Upper lobe of left lung (tissue), 4 donors: Measurements from ENCODE around the gene FRY.

ENCODE experiments used
- EP300 ChIP-seq, 4 donors: sonication (generic); formaldehyde crosslinking; IDR thresholded peaks; one replicate each; pipeline ENCODE4 v1.5.1; 2017; ENCODE audit warnings: antibody characterized with exemption in 4 of 4, control low read depth in 2 of 4
- POLR2A ChIP-seq, 4 donors: fragments of 450-650 bp; IDR thresholded peaks; one replicate each; pipeline ENCODE4 v1.5.1; 2016 to 2017; ENCODE audit warnings: antibody characterized with exemption in 4 of 4, mild to moderate bottlenecking in 2 of 4
- POLR2AphosphoS5 ChIP-seq, 2 donors: sonication (generic); formaldehyde crosslinking; IDR thresholded peaks; one replicate each; pipeline ENCODE4 v1.5.1; 2017; ENCODE audit warnings: antibody characterized with exemption in 2 of 2
- TF ChIP-seq, protein P1 (sequence below), 6 experiments: fragments of 450-650 bp in 4 of 6; fragments of 200-600 bp in 2 of 6; sonication (generic) in 2 of 6; IDR thresholded peaks; one replicate each; pipeline ENCODE4 v1.5.1; 2016 to 2019; ENCODE audit warnings: antibody characterized with exemption in 6 of 6

- no peak for TF ChIP-seq POLR2A (IDR thresholded peaks at IDR 0.05)
- TF ChIP-seq, protein P1, sequence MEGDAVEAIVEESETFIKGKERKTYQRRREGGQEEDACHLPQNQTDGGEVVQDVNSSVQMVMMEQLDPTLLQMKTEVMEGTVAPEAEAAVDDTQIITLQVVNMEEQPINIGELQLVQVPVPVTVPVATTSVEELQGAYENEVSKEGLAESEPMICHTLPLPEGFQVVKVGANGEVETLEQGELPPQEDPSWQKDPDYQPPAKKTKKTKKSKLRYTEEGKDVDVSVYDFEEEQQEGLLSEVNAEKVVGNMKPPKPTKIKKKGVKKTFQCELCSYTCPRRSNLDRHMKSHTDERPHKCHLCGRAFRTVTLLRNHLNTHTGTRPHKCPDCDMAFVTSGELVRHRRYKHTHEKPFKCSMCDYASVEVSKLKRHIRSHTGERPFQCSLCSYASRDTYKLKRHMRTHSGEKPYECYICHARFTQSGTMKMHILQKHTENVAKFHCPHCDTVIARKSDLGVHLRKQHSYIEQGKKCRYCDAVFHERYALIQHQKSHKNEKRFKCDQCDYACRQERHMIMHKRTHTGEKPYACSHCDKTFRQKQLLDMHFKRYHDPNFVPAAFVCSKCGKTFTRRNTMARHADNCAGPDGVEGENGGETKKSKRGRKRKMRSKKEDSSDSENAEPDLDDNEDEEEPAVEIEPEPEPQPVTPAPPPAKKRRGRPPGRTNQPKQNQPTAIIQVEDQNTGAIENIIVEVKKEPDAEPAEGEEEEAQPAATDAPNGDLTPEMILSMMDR (IDR thresholded peaks at IDR 0.05), result no peak
- TF ChIP-seq EP300 (IDR thresholded peaks at IDR 0.05), result no peak
- TF ChIP-seq POLR2AphosphoS5 (IDR thresholded peaks at IDR 0.05), result no peak
Observed at GRCh38 chr13:32121316-32121715, 89.7 kb downstream of the FRY start.
